Sigmoid colon (tissue), 7 donors: Measurements from ENCODE around the gene DNAH6. TPM values are rescaled to one million over a fixed set of nuclear protein-coding genes. Genes with fewer than 3 reads are reported as not detected.
"Not testable (repeated sequence)": the region's sequence is repeated elsewhere in the genome, so short reads cannot be mapped to it uniquely, and the experiment has no call there.

Experiments used
- DNase-seq: peaks from one replicate; pipeline ENCODE4 v3.0.0-alpha.2; 2019
- H3K27ac ChIP-seq, 4 donors: fragments of 200-600 bp; sonication (generic); one replicate each; pipeline ENCODE4 v1.5.1; 2016 to 2019; ENCODE audit warnings: mild to moderate bottlenecking in 1 of 4
- H3K27me3 ChIP-seq, 3 donors: fragments of 200-600 bp; sonication (generic); one replicate each; pipeline ENCODE4 v1.5.1; 2019; ENCODE audit warnings: mild to moderate bottlenecking in 1 of 3
- H3K36me3 ChIP-seq, 4 donors: fragments of 200-600 bp; sonication (generic); one replicate each; pipeline ENCODE4 v1.5.1; 2016 to 2019
- H3K4me1 ChIP-seq, 4 donors: fragments of 200-600 bp; sonication (generic); one replicate each; pipeline ENCODE4 v1.5.1; 2017 to 2019
- H3K4me3 ChIP-seq, 4 donors: fragments of 200-600 bp; sonication (generic); one replicate each; pipeline ENCODE4 v1.5.1; 2017 to 2019; ENCODE audit warnings: mild to moderate bottlenecking in 2 of 4, moderate library complexity in 1 of 4
- H3K9me3 ChIP-seq, 4 donors: fragments of 200-600 bp in 3 of 4; sonication (generic) in 3 of 4; one replicate each; pipeline versions ENCODE4 v1.5.1 to v1.6.1; 2013 to 2019
- EP300 ChIP-seq, 4 donors: sonication (generic); formaldehyde crosslinking; IDR thresholded peaks; one replicate each; pipeline ENCODE4 v1.6.1; 2017; ENCODE audit warnings: antibody characterized with exemption in 4 of 4
- POLR2A ChIP-seq, 2 donors: fragments of 450-650 bp; IDR thresholded peaks; one replicate each; pipeline ENCODE4 v1.6.1; 2016; ENCODE audit warnings: antibody characterized with exemption in 2 of 2, mild to moderate bottlenecking in 2 of 2, moderate library complexity in 2 of 2
- POLR2AphosphoS5 ChIP-seq, 4 donors: sonication (generic); formaldehyde crosslinking; IDR thresholded peaks; one replicate each; pipeline ENCODE4 v1.6.1; 2017; ENCODE audit warnings: antibody characterized with exemption in 4 of 4
- WGBS, 2 donors: extraction: QIAGEN DNeasy Blood & Tissue Kit; methylation state at CpG; one replicate each; pipeline ENCODE4 v1.1.7; 2013; 5-methylcytosine and 5-hydroxymethylcytosine counted together
- intact Hi-C: fragments of 100-400 bp; cut with DNase I; formaldehyde crosslinking; loops from one replicate; pipeline ENCODE4 v1.15.1; 2023
- polyA plus RNA-seq, 3 donors: library from polyadenylated mRNA; stranded (reverse); fragments of 200-250 nt; gene quantifications; one replicate each; pipeline ENCODE4 v1.2.3, GENCODE V29; 2013
- total RNA-seq, 4 donors: library from RNA; depleted of rRNA; stranded (reverse); fragments of >200 nt; gene quantifications; one replicate each; pipeline ENCODE4 v1.1.0, GENCODE V29; 2016
- TF ChIP-seq, protein P1 (sequence below), 4 experiments: fragments of 450-650 bp in 3 of 4; fragments of 200-600 bp in 1 of 4; IDR thresholded peaks; one replicate each; pipeline ENCODE4 v1.5.1; 2016 to 2019; ENCODE audit warnings: antibody characterized with exemption in 4 of 4, mild to moderate bottlenecking in 3 of 4, moderate library complexity in 2 of 4
- donor health status: healthy with polysubstance abuse.
- donor health status: Bipolar disorder and iron deficiency.
- donor health status: healthy.

DNAH6 gene
- total and polyA plus RNA-seq, 7 donors, result 0.20 to 0.55 (median 0.36) TPM; not detected in 2

- no peak overlapping the region for H3K27ac ChIP-seq
- no peaks in the 10 kb centered on the region for H3K36me3 ChIP-seq
- no peak for DNase-seq
- TF ChIP-seq, protein P1, sequence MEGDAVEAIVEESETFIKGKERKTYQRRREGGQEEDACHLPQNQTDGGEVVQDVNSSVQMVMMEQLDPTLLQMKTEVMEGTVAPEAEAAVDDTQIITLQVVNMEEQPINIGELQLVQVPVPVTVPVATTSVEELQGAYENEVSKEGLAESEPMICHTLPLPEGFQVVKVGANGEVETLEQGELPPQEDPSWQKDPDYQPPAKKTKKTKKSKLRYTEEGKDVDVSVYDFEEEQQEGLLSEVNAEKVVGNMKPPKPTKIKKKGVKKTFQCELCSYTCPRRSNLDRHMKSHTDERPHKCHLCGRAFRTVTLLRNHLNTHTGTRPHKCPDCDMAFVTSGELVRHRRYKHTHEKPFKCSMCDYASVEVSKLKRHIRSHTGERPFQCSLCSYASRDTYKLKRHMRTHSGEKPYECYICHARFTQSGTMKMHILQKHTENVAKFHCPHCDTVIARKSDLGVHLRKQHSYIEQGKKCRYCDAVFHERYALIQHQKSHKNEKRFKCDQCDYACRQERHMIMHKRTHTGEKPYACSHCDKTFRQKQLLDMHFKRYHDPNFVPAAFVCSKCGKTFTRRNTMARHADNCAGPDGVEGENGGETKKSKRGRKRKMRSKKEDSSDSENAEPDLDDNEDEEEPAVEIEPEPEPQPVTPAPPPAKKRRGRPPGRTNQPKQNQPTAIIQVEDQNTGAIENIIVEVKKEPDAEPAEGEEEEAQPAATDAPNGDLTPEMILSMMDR (IDR thresholded peaks at IDR 0.05), result no peak
- TF ChIP-seq POLR2AphosphoS5 (IDR thresholded peaks at IDR 0.05), result no peak
- intact Hi-C loops, result no loop called here
- H3K4me3 ChIP-seq, result no peak overlapping the region
- H3K9me3 ChIP-seq, result peaks cover 0 to 5% (median 0%) of the 10 kb centered on the region in 4 donors
- H3K27me3 ChIP-seq, result no peaks in the 10 kb centered on the region
- H3K4me1 ChIP-seq, result no peaks in the 10 kb centered on the region
- 81 to 86% methylated on average over 2 of the region's 2 CpGs for WGBS, 2 donors
Observed at GRCh38 chr2:84766791-84767190, 250.5 kb downstream of the DNAH6 start.

DNA sequence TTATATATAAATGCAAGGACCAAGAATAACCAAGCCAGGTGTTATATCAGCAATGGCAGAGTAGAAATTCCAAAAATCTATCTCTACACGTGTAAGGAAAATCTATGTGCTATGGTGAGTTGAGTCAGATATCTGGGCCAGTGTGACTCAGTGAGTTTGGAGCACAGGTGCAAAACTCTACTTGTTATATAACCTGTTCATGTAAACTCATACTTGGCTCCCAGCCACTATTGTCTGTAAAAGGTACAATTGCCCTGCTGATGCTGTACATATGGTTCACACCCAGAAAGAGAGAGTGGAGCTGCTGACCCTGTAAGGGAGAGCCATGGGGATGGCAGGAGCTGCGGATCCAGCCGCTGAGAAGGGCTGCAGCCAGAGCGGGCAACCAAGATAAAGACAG is 252.5 kb downstream of the DNAH6 start:
- no peaks in the 10 kb centered on the region for H3K36me3 ChIP-seq
- WGBS, 2 donors, result 66 to 79% methylated on average over 4 of the region's 4 CpGs
- H3K4me1 ChIP-seq, result no peaks in the 10 kb centered on the region
- H3K4me3 ChIP-seq, result no peak overlapping the region
- DNase-seq, result no peak
- H3K9me3 ChIP-seq, result peaks cover 0 to 5% (median 1%) of the 10 kb centered on the region in 4 donors
- TF ChIP-seq EP300 (IDR thresholded peaks at IDR 0.05) (no peak), POLR2AphosphoS5 (IDR thresholded peaks at IDR 0.05) (no peak), POLR2A (IDR thresholded peaks at IDR 0.05) (no peak)
- TF ChIP-seq, protein P1 (IDR thresholded peaks at IDR 0.05), result no peak
- no peak overlapping the region for H3K27ac ChIP-seq
- intact Hi-C loops, result no loop called here
- H3K27me3 ChIP-seq, result no peaks in the 10 kb centered on the region

DNA sequence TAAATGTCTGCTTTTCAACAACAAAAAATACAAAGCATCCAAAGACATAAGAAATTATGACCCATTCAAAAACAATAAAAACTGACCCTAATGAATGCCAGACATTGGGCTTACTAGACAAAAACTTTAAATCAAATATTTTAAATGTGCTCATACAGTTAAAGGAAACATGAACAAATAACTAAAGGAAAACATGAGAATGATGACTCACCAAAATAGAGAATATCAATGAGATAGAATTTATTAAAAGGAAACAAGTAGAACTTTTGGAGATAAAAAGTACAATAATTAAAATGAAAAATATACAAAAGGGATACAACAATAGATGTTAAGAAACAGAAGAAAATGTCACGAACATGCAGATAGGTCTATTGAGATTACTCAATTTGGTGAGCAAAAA is 254.0 kb downstream of the DNAH6 start:
- Histone ChIP-seq H3K9me3 (peaks cover 0 to 5% (median 2%) of the 10 kb centered on the region in 4 donors), H3K27me3 (no peaks in the 10 kb centered on the region), H3K4me1 (no peaks in the 10 kb centered on the region), H3K27ac (no peak overlapping the region), H3K36me3 (no peaks in the 10 kb centered on the region), H3K4me3 (no peak overlapping the region)
- intact Hi-C loops, result no loop called here
- no peak for TF ChIP-seq EP300 (IDR thresholded peaks at IDR 0.05)
- DNase-seq, result no peak
- 93 to 96% methylated on average over 1 of the region's 1 CpG for WGBS, 2 donors

GRCh38 chr2:84771251-84771650 is 255.0 kb downstream of the DNAH6 start:
- H3K27ac ChIP-seq, result no peak overlapping the region
- intact Hi-C loops, result no loop called here
- no peaks in the 10 kb centered on the region for H3K4me1 ChIP-seq
- DNase-seq, result no peak
- H3K4me3 ChIP-seq, result no peak overlapping the region
- no peaks in the 10 kb centered on the region for H3K36me3 ChIP-seq
- H3K27me3 ChIP-seq, result no peaks in the 10 kb centered on the region
- TF ChIP-seq POLR2A (IDR thresholded peaks at IDR 0.05) (no peak), EP300 (IDR thresholded peaks at IDR 0.05) (no peak), POLR2AphosphoS5 (IDR thresholded peaks at IDR 0.05) (no peak)
- TF ChIP-seq, protein P1 (IDR thresholded peaks at IDR 0.05), result no peak
- H3K9me3 ChIP-seq, result peaks cover 0 to 5% (median 2%) of the 10 kb centered on the region in 4 donors
- 91 to 98% methylated on average over 1 of the region's 1 CpG for WGBS, 2 donors

GRCh38 chr2:84773562-84773961 is 257.3 kb downstream of the DNAH6 start:
- H3K9me3 ChIP-seq, intact Hi-C loops, H3K27me3 ChIP-seq, H3K27ac ChIP-seq, H3K4me3 ChIP-seq, DNase-seq, H3K4me1 ChIP-seq, H3K36me3 ChIP-seq: not testable (repeated sequence)
- 85 to 86% methylated on average over 3 of the region's 3 CpGs for WGBS, 2 donors

- 84 to 88% methylated on average over 1 of the region's 1 CpG for WGBS, 2 donors
- Histone ChIP-seq H3K27ac (no peak overlapping the region), H3K4me3 (no peak overlapping the region), H3K36me3 (no peaks in the 10 kb centered on the region), H3K9me3 (peaks cover 0 to 4% (median 0%) of the 10 kb centered on the region in 4 donors), H3K27me3 (no peaks in the 10 kb centered on the region), H3K4me1 (no peaks in the 10 kb centered on the region)
- TF ChIP-seq, protein P1 (IDR thresholded peaks at IDR 0.05), result no peak
- TF ChIP-seq POLR2AphosphoS5 (IDR thresholded peaks at IDR 0.05), result no peak
- no peak for TF ChIP-seq POLR2A (IDR thresholded peaks at IDR 0.05)
- no peak for TF ChIP-seq EP300 (IDR thresholded peaks at IDR 0.05)
- no peak for DNase-seq
- intact Hi-C loops, result no loop called here
Observed at GRCh38 chr2:84776011-84776410, 259.7 kb downstream of the DNAH6 start.
